Measurements from ENCODE around the gene SYTL1. TPM values are rescaled to one million over a fixed set of nuclear protein-coding genes. Genes with fewer than 3 reads are reported as not detected.

SYTL1 gene
- total and polyA plus RNA-seq, 9 donors, result 0.15 to 20.9 (median 2.6) TPM

DNA sequence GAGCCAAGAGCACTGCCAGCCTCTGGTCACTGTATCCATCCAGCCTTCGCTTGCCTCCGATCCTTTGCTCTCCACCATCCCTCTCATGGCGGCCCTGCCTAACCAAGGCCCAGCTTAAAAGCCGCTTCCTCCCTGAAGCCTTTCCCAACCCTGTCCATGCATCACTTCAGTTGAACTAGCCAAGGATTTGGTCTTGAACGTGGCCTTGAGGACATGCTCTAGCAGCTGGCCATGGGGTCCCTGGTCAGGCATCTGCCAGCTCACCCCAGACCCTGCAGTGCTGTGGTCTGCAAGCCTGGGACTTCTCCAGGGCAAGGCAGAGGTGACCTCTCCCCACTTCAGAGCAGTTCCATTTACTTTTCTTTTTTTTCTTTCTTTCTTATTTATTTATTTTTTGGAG lies 5.1 kb upstream of the SYTL1 start:
- Histone ChIP-seq H3K4me1 (ENCODE audit: insufficient read depth) (no peaks in the 10 kb centered on the region), H3K4me3 (no peak overlapping the region), H3K27me3 (no peaks in the 10 kb centered on the region), H3K27ac (no peak overlapping the region), H3K36me3 (no peaks in the 10 kb centered on the region), H3K9me3 (no peaks in the 10 kb centered on the region)
- no peak for DNase-seq
- WGBS, 3 donors, result 85 to 88% (median 87%) methylated on average over 5 of the region's 5 CpGs
- TF ChIP-seq EP300 (IDR thresholded peaks at IDR 0.05) (no peak), CTCF (IDR thresholded peaks at IDR 0.05) (no peak), POLR2A (IDR thresholded peaks at IDR 0.05) (no peak)
- intact Hi-C loops (cut with DNase I), result no loop called here

GRCh38 chr1:27338751-27339150 lies 3.1 kb upstream of the SYTL1 start:
- Histone ChIP-seq H3K27ac (no peak overlapping the region), H3K9me3 (no peaks in the 10 kb centered on the region), H3K27me3 (no peaks in the 10 kb centered on the region), H3K4me1 (ENCODE audit: insufficient read depth) (no peaks in the 10 kb centered on the region), H3K36me3 (no peaks in the 10 kb centered on the region), H3K4me3 (no peak overlapping the region)
- intact Hi-C loops (cut with DNase I), result no loop called here
- 89% methylated on average over 6 of the region's 6 CpGs for WGBS, 3 donors
- DNase-seq, result no peak
- TF ChIP-seq CTCF (IDR thresholded peaks at IDR 0.05) (no peak), EP300 (IDR thresholded peaks at IDR 0.05) (no peak), POLR2A (IDR thresholded peaks at IDR 0.05) (no peak)

DNA sequence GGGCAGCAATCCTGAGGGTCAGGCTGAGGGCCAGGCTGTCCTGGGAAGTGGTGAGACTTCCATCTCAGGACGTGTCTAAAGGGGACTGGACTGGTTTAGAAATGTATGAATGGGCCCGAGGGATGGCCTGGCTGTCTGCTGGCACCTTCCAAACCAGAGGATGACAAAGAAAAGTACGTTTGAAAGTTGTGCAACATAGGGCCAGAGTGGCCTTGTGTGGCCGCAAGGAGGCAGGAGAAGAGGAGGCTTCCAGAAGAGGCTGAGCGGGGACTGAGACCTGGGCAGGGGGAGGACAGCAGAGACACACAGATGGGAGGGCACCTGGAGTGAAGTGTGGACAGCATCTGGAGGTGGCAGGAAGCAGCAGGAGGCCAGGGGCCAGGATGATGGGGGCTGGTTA lies 2.6 kb upstream of the SYTL1 start:
- no peaks in the 10 kb centered on the region for H3K36me3 ChIP-seq
- WGBS, 3 donors, result 59 to 63% (median 61%) methylated on average over 5 of the region's 5 CpGs
- no peaks in the 10 kb centered on the region for H3K9me3 ChIP-seq
- intact Hi-C loops (cut with DNase I), result no loop called here
- no peaks in the 10 kb centered on the region for H3K27me3 ChIP-seq
- H3K4me3 ChIP-seq, result no peak overlapping the region
- no peak overlapping the region for H3K27ac ChIP-seq
- DNase-seq, result no peak
- TF ChIP-seq POLR2A (IDR thresholded peaks at IDR 0.05), result no peak
- no peak for TF ChIP-seq CTCF (IDR thresholded peaks at IDR 0.05)
- TF ChIP-seq EP300 (IDR thresholded peaks at IDR 0.05), result no peak
- H3K4me1 ChIP-seq (ENCODE audit: insufficient read depth), result no peaks in the 10 kb centered on the region

- no peak for DNase-seq
- intact Hi-C loops (cut with DNase I), result no loop called here
- no peak for TF ChIP-seq CTCF (IDR thresholded peaks at IDR 0.05)
- no peak for TF ChIP-seq POLR2A (IDR thresholded peaks at IDR 0.05)
- TF ChIP-seq EP300 (IDR thresholded peaks at IDR 0.05), result no peak
- Histone ChIP-seq H3K27me3 (no peaks in the 10 kb centered on the region), H3K27ac (no peak overlapping the region), H3K4me1 (ENCODE audit: insufficient read depth) (no peaks in the 10 kb centered on the region), H3K4me3 (no peak overlapping the region), H3K9me3 (no peaks in the 10 kb centered on the region), H3K36me3 (no peaks in the 10 kb centered on the region)
- 69 to 83% (median 78%) methylated on average over 8 of the region's 8 CpGs for WGBS, 3 donors
Observed at GRCh38 chr1:27342391-27342777, 562 bp downstream of the SYTL1 start.

Measured in ovary (tissue), 9 donors.